K562 (cell line): ENCODE results near the gene MS4A4E. TPM values are rescaled to one million over a fixed set of nuclear protein-coding genes. Genes with fewer than 3 reads are reported as not detected.
"Not testable (repeated sequence)": the region's sequence is repeated elsewhere in the genome, so short reads cannot be mapped to it uniquely, and the experiment has no call there.

Experiments
- ATAC-seq: fragments of 200-7000 bp; cut with Tn5 transposase; 3 replicates; pipeline ENCODE4 v1.9.1; 2020; ENCODE audit warnings: moderate library complexity
- BruUV-seq: library from RNA; stranded (reverse); fragments of 400-500 nt; replicated peaks from 2 replicates; lab custom pipeline; 2021; lab: Mats Ljungman, UMichigan
- CTCF ChIA-PET: fragments of 300-600 bp; formaldehyde crosslinking; extraction: SDS; loops from one replicate; lab custom pipeline; 2021; ENCODE audit warnings: low intra/inter-chr PET ratio; lab: Yijun Ruan, JAX
- POLR2A ChIA-PET: fragments of 300-600, 350-650 bp; sonication (Branson Sonifier 250); formaldehyde crosslinking; extraction: SDS; loops from one replicate; lab custom pipeline; 2021; ENCODE audit warnings: antibody characterized with exemption, inconsistent platforms; lab: Yijun Ruan, JAX
- DNase-seq, 4 experiments: peaks; one replicate each; pipeline versions ENCODE4 v3.0.0 to v3.0.0-alpha.2; 2011 to 2018; ENCODE audit warnings: low spot score in 3 of 4, mixed read lengths in 3 of 4; ENCODE audit errors: extremely low read depth in 1 of 4
- FAIRE-seq: peaks from 2 replicates; lab custom pipeline; 2011; peaks lifted over from hg19 to GRCh38; lab: Jason Lieb, UNC
- H2AFZ ChIP-seq: 2 replicates; pipeline ENCODE4 v1.6.0; 2011; ENCODE audit warnings: low read depth, low read length, control low read depth, inconsistent platforms
- H3K27ac ChIP-seq: fragments of 200-600 bp; 3 replicates; pipeline ENCODE4 v1.8.0; 2011; ENCODE audit warnings: low read depth, mild to moderate bottlenecking, control low read depth, inconsistent platforms, low read length, moderate library complexity, mixed read lengths; ENCODE audit errors: extremely low read depth
- H3K27me3 ChIP-seq, 2 experiments: fragments of 300-600 bp in 1 of 2; 2 replicates in 1 of 2; 3 replicates in 1 of 2; pipeline versions ENCODE4 v1.6.0 to v1.8.0; 2011; ENCODE audit warnings: inconsistent platforms in 2 of 2, low read length in 2 of 2, mild to moderate bottlenecking in 1 of 2, mixed read lengths in 1 of 2, moderate library complexity in 1 of 2; ENCODE audit not compliant: control insufficient read depth in 2 of 2, insufficient read depth in 2 of 2
- H3K36me3 ChIP-seq: fragments of 300-600 bp; 3 replicates; pipeline ENCODE4 v1.8.0; 2011; ENCODE audit warnings: mild to moderate bottlenecking, low read length, inconsistent platforms; ENCODE audit not compliant: control insufficient read depth, insufficient read depth
- H3K4me1 ChIP-seq, 2 experiments: fragments of 200-600 bp in 1 of 2; replicated peaks in 1 of 2; 2 replicates in 1 of 2; 3 replicates in 1 of 2; pipeline versions ENCODE4 v1.5.1 to v1.8.0; 2011; ENCODE audit warnings: inconsistent platforms in 2 of 2, low read length in 2 of 2, mild to moderate bottlenecking in 1 of 2, mixed read lengths in 1 of 2, moderate library complexity in 1 of 2; ENCODE audit not compliant: control insufficient read depth in 2 of 2, insufficient read depth in 2 of 2
- H3K4me2 ChIP-seq: 2 replicates; pipeline ENCODE4 v1.6.1; 2011; ENCODE audit warnings: low read length, control low read depth, inconsistent platforms, mixed read lengths; ENCODE audit not compliant: insufficient read depth
- H3K4me3 ChIP-seq: fragments of 200-600 bp; sonication (generic), shearing (Covaris generic); 2 replicates; pipeline ENCODE4 v1.5.1; 2016; ENCODE audit warnings: control low read depth, inconsistent platforms
- H3K79me2 ChIP-seq: fragments of 200-600 bp; 3 replicates; pipeline ENCODE4 v1.8.0; 2011; ENCODE audit warnings: low read length, inconsistent platforms; ENCODE audit not compliant: control insufficient read depth, insufficient read depth
- H3K9ac ChIP-seq, 2 experiments: 2 replicates each; pipeline versions ENCODE4 v1.6.0 to v1.6.1; 2011; ENCODE audit warnings: low read depth in 2 of 2, low read length in 2 of 2, control low read depth in 1 of 2, inconsistent platforms in 1 of 2, mild to moderate bottlenecking in 1 of 2, mixed read lengths in 1 of 2; ENCODE audit not compliant: insufficient read depth in 1 of 2
- H3K9me1 ChIP-seq: one replicate; pipeline ENCODE4 v1.6.0; 2011; ENCODE audit warnings: inconsistent platforms, mild to moderate bottlenecking, low read length, moderate library complexity; ENCODE audit not compliant: control insufficient read depth, insufficient read depth
- H3K9me3 ChIP-seq: replicated peaks from 2 replicates; pipeline ENCODE4 v1.5.1; 2011; ENCODE audit warnings: low read depth, low read length, inconsistent platforms; ENCODE audit not compliant: control insufficient read depth, insufficient read depth
- H4K20me1 ChIP-seq: replicated peaks from 2 replicates; pipeline ENCODE4 v1.6.1; 2011; ENCODE audit warnings: low read length, inconsistent platforms, mixed read lengths; ENCODE audit not compliant: control insufficient read depth, insufficient read depth
- CBX3 ChIP-seq, 2 experiments: IDR thresholded peaks; 1 replicate in 1 of 2; 2 replicates in 1 of 2; pipeline ENCODE4 v1.6.1; 2012; ENCODE audit warnings: inconsistent platforms in 2 of 2, low read length in 2 of 2, borderline replicate concordance in 1 of 2, control low read depth in 1 of 2
- CBX5 ChIP-seq: IDR thresholded peaks from 2 replicates; pipeline ENCODE4 v1.6.1; 2014; ENCODE audit warnings: low read depth, borderline replicate concordance
- TRIM24 ChIP-seq, 2 experiments: fragments of 450-650 bp; IDR thresholded peaks; 2 replicates each; pipeline ENCODE4 v1.6.1; 2016
- TRIM28 ChIP-seq: fragments of 450-650 bp; IDR thresholded peaks from 2 replicates; pipeline ENCODE4 v1.6.1; 2017
- ZNF274 ChIP-seq: IDR thresholded peaks from 2 replicates; pipeline ENCODE4 v1.6.1; 2011; ENCODE audit warnings: low read depth, mild to moderate bottlenecking, low read length, moderate library complexity, borderline replicate concordance
- ZNF280A ChIP-seq: fragments of 450-650 bp; IDR thresholded peaks from 2 replicates; pipeline ENCODE4 v1.6.1; 2018; ENCODE audit warnings: mild to moderate bottlenecking, low read depth; ENCODE audit not compliant: partially characterized antibody
- WGBS: fragments of 100-300 bp; shearing (Covaris generic); methylation state at CpG from one replicate; pipeline ENCODE4 v1.1.6; 2016; ENCODE audit warnings: low coverage, mixed read lengths; ENCODE audit not compliant: insufficient coverage; ENCODE audit errors: missing lambda C conversion rate; 5-methylcytosine and 5-hydroxymethylcytosine counted together
- in situ Hi-C: fragments of 300-500 bp; cut with MboI; formaldehyde crosslinking; loops from 4 replicates; pipeline ENCODE4 v1.15.0; 2018; ENCODE audit warnings: inconsistent platforms, mixed read lengths
- intact Hi-C: fragments of 100-400 bp; cut with micrococcal nuclease; formaldehyde crosslinking; loops from 2 replicates; pipeline ENCODE4 v1.14.2; 2022
- polyA plus RNA-seq, 8 experiments: library from polyadenylated mRNA; depleted of rRNA in 4 of 8; stranded (reverse) in 5 of 8; unstranded in 3 of 8; fragments of >200 nt; fragmentation: Nextera tagmentation in 2 of 8; fragmentation: Illumina TruSeq in 1 of 8; extraction: Ambion mirVana in 2 of 8; extraction: Trizol in 1 of 8; gene quantifications; 2 replicates each; pipeline versions ENCODE4 v1.2.1 to v1.2.3, GENCODE V29; 2011 to 2014; ENCODE audit warnings: inconsistent platforms in 1 of 8, missing spikeins in 1 of 8
- total RNA-seq, 7 experiments: library from RNA; depleted of rRNA in 6 of 7; stranded (reverse); fragments of >200 nt in 6 of 7; fragmentation: Illumina TruSeq in 2 of 7; extraction: Trizol in 2 of 7; gene quantifications; 2 replicates each; pipeline versions ENCODE4 v1.2.1 to v1.2.3, GENCODE V29; 2011 to 2021; ENCODE audit warnings: low replicate concordance in 1 of 7

Gene MS4A4E
- total and polyA plus RNA-seq, 9 of the 15 experiments (the other 6 are each of a cell fraction or from before 2014, with no cell fraction given): 0.11 to 0.81 (median 0.36) TPM; not detected in 2

- BruUV-seq, H3K9me1 ChIP-seq, H3K4me2 ChIP-seq, H3K79me2 ChIP-seq, ATAC-seq, FAIRE-seq, H3K27me3 ChIP-seq, in situ Hi-C loops, H3K27ac ChIP-seq, H4K20me1 ChIP-seq, H3K4me3 ChIP-seq, POLR2A ChIA-PET, H3K36me3 ChIP-seq, H2AFZ ChIP-seq, CTCF ChIA-PET, H3K9ac ChIP-seq: not testable (repeated sequence)
- intact Hi-C loops: loop anchor here (5.0 to 10.0 kb wide), 3 partner anchors 128 to 380 kb away; partner anchors contain the start of gene MRPL16
- DNase-seq: peak in 1 of 4 experiments; percentile 30
- peaks cover 15% of the 10 kb centered on the region for H3K9me3 ChIP-seq
- H3K4me1 ChIP-seq: peaks cover 3 to 24% of the 10 kb centered on the region in 2 experiments; a peak in 3 of 5 replicates
- TF ChIP-seq CBX5 (peak; percentile 79), CBX3 (IDR thresholded peaks at IDR 0.05; ENCODE audit: borderline replicate concordance in 1 of 2, low read length in 2 of 2) (peak in 1 of 2 experiments; percentile 86; a peak in 2 of 3 replicates), ZNF280A (peak; percentile 24), TRIM28 (peak; percentile 87), TRIM24 (IDR thresholded peaks at IDR 0.05) (peak; percentile 45 to 76), ZNF274 (peak; percentile 48; the same call in 1 of the 2 replicates)
- WGBS: 38% methylated on average over 4 of the region's 4 CpGs
Measured at GRCh38 chr11:60192564-60192963, 50.4 kb downstream of the MS4A4E start.

- H4K20me1 ChIP-seq, intact Hi-C loops, H3K27ac ChIP-seq, CTCF ChIA-PET, H3K79me2 ChIP-seq, H3K9ac ChIP-seq, H3K4me3 ChIP-seq, FAIRE-seq, H3K27me3 ChIP-seq, ATAC-seq, H3K36me3 ChIP-seq, DNase-seq, H3K9me1 ChIP-seq, BruUV-seq, POLR2A ChIA-PET, H3K4me2 ChIP-seq, H2AFZ ChIP-seq, in situ Hi-C loops: not testable (repeated sequence)
- peaks cover 15% of the 10 kb centered on the region for H3K9me3 ChIP-seq
- 49% methylated on average over 3 of the region's 3 CpGs for WGBS
- H3K4me1 ChIP-seq: peaks cover 3 to 15% of the 10 kb centered on the region in 2 experiments; a peak in 2 of 5 replicates
Measured at GRCh38 chr11:60188481-60188880, 54.5 kb downstream of the MS4A4E start.
